Measurements from ENCODE around the gene KDM4C.

KDM4C gene

DNA sequence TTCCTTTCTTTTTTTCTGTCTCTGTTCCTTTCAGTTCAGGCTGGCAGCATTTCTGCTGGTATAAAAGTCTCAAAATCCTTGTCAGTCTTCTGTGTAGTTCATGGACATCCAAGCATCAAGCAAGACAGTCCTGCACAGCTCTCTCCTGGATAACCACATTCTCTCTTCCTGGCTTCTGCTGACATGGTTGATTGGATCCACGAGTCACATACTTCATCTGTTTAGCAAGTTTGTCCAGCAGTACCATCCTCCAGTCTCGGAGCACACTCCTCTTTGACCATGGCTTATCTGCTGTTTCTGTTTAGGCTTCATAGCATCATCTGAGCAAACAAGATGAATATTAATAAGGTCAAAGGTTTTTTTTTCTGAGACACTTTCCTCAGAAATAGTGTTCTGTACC is 220.8 kb downstream of the KDM4C start:
- TF ChIP-seq, protein P1, sequence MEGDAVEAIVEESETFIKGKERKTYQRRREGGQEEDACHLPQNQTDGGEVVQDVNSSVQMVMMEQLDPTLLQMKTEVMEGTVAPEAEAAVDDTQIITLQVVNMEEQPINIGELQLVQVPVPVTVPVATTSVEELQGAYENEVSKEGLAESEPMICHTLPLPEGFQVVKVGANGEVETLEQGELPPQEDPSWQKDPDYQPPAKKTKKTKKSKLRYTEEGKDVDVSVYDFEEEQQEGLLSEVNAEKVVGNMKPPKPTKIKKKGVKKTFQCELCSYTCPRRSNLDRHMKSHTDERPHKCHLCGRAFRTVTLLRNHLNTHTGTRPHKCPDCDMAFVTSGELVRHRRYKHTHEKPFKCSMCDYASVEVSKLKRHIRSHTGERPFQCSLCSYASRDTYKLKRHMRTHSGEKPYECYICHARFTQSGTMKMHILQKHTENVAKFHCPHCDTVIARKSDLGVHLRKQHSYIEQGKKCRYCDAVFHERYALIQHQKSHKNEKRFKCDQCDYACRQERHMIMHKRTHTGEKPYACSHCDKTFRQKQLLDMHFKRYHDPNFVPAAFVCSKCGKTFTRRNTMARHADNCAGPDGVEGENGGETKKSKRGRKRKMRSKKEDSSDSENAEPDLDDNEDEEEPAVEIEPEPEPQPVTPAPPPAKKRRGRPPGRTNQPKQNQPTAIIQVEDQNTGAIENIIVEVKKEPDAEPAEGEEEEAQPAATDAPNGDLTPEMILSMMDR (IDR thresholded peaks at IDR 0.05; ENCODE audit: insufficient read depth, low read length, poor library complexity, severe bottlenecking): no peak
- no peaks in the 10 kb centered on the region for H3K27me3 ChIP-seq (replicated peaks; ENCODE audit: control insufficient read depth, insufficient read depth, low read length)

DNA sequence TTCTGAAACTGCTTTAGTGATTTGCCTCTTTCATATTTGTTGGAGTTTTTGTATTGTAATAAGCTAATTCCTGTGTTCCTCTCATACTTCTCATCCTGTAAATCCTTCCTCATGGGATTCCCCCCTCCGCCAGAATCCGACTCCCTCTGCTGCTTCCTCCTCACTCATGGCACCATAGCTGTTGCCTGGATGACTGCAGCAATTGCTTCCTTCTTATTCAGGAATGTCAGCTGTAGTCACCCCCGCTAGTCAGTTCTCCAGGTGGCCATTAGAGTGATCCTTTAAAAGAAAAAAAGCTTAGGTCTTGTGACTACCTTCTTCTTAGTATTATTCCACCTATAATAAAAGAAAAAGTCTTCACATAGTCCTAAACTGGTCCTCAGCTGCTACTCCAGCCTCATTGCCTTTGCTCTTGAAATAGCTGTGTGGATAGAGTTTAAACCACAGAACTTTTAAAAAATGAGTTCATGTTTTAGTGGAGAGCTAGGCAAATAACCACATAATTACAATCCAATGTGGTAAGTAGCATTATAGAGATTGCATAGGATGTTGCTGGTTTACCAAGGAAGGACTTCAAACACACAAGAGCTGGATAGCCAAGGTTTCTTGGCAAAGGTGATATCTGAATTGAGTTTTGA is 227.3 kb downstream of the KDM4C start:
- no peak for DNase-seq (ENCODE audit: extremely low read depth, insufficient read length)
- TF ChIP-seq, protein P1 (IDR thresholded peaks at IDR 0.05; ENCODE audit: insufficient read depth, low read length, poor library complexity, severe bottlenecking): no peak
- Histone ChIP-seq H3K27me3 (replicated peaks; ENCODE audit: control insufficient read depth, insufficient read depth, low read length) (no peaks in the 10 kb centered on the region), H3K4me3 (replicated peaks; ENCODE audit: low read depth, low read length) (no peak overlapping the region), H3K36me3 (ENCODE audit: control insufficient read depth, insufficient read depth, low read length) (peaks cover 5% of the 10 kb centered on the region)

More for the DNA sequence above, 220.8 kb downstream of the KDM4C start:
- no peak for DNase-seq (ENCODE audit: extremely low read depth, insufficient read length)
- Histone ChIP-seq H3K4me3 (replicated peaks; ENCODE audit: low read depth, low read length) (no peak overlapping the region), H3K36me3 (ENCODE audit: control insufficient read depth, insufficient read depth, low read length) (peaks cover 4% of the 10 kb centered on the region)

- peaks cover 5% of the 10 kb centered on the region for H3K36me3 ChIP-seq (ENCODE audit: control insufficient read depth, insufficient read depth, low read length)
Observed at GRCh38 chr9:6986141-6986815, 228.5 kb downstream of the KDM4C start.

GRCh38 chr9:6987381-6987780 is 229.6 kb downstream of the KDM4C start:
- TF ChIP-seq, protein P1 (IDR thresholded peaks at IDR 0.05; ENCODE audit: insufficient read depth, low read length, poor library complexity, severe bottlenecking): no peak
- Histone ChIP-seq H3K27me3 (replicated peaks; ENCODE audit: control insufficient read depth, insufficient read depth, low read length) (no peaks in the 10 kb centered on the region), H3K4me3 (replicated peaks; ENCODE audit: low read depth, low read length) (no peak overlapping the region), H3K36me3 (ENCODE audit: control insufficient read depth, insufficient read depth, low read length) (peaks cover 5% of the 10 kb centered on the region)
- no peak for DNase-seq (ENCODE audit: extremely low read depth, insufficient read length)

More at GRCh38 chr9:6986141-6986815, 228.5 kb downstream of the KDM4C start:
- TF ChIP-seq, protein P1 (IDR thresholded peaks at IDR 0.05; ENCODE audit: insufficient read depth, low read length, poor library complexity, severe bottlenecking): no peak
- Histone ChIP-seq H3K27me3 (replicated peaks; ENCODE audit: control insufficient read depth, insufficient read depth, low read length) (no peaks in the 10 kb centered on the region), H3K4me3 (replicated peaks; ENCODE audit: low read depth, low read length) (no peak overlapping the region)
- no peak for DNase-seq (ENCODE audit: extremely low read depth, insufficient read length)

GRCh38 chr9:6991418-6991817 is 233.6 kb downstream of the KDM4C start:
- no peaks in the 10 kb centered on the region for H3K27me3 ChIP-seq (replicated peaks; ENCODE audit: control insufficient read depth, insufficient read depth, low read length)
- peaks cover 7% of the 10 kb centered on the region for H3K36me3 ChIP-seq (ENCODE audit: control insufficient read depth, insufficient read depth, low read length)
- TF ChIP-seq, protein P1 (IDR thresholded peaks at IDR 0.05; ENCODE audit: insufficient read depth, low read length, poor library complexity, severe bottlenecking): no peak
- no peak overlapping the region for H3K4me3 ChIP-seq (replicated peaks; ENCODE audit: low read depth, low read length)
- DNase-seq (ENCODE audit: extremely low read depth, insufficient read length): no peak

All from GM06990 (cell line).